ENCODE results near the gene SLC17A9. TPM values are rescaled to one million over a fixed set of nuclear protein-coding genes. Genes with fewer than 3 reads are reported as not detected.

SLC17A9 gene
- total RNA-seq, 1 donor from 2014 or later, result 9.4 TPM

DNA sequence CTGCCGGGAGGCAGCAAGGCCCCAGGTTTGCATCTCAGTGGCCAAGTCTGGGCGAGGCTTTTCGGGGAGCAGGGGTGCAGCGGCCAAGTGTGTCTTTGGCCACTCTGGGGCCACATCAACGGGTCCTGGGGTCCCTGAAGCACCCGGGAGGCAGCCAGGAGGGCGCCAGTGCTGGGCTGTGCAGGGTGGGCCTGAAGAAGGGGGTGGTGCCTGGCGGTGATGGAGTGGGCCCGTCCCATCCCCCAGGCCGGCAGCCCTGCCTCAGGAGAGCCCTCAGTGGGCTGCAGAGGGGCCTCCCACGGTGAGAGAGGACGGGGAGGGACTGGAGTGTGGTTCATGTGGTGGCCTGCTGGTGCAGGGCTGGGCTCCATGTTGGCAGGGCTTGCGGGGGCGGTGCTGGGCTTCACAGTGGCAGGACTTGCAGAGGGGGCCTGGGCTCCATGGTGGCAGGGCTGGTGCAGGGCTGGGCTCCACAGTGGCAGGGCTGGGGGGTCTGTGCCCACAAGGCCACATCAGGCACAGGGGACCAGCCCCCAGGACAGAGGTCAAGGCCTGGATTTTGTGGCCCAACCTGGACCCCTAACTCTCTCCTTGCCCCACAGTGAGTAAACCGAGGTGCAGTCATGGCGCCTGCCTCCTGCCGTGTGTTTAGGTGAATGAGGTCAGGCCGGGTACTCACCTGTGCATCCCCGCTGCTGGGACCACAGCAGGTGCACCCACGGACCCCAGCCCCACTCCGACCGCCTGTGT is 64.7 kb downstream of the SLC17A9 start:
- DNase-seq (ENCODE audit: low read depth, low spot score), result no peak

DNA sequence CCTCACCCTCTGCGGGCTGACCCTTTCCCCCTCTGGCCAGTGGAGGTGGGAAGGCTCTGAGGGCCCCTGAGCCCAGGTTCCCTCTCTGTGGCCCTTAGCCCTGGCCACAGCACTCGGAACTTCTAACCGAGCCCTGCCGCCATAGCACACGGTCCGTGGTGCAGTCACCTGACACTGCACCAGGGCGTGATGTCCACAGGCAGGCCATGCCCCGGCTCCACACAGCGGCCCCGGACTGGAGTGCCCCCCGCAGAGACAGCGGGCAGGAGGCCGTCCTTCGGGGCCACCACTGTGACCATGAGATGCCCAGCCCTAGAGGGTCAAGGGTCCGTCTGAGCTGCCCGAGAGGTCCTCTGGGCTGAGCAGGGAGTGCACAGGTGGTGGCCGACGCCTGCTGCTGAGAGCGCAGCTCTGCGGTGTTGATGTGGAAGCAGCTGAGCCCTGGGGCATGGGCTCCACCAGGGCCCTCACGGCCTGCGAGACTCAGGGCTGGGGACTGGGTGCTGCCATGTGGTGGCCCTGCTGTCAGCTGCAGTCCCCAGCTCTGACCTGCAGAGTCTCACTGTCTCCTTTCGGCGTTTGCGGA is 65.4 kb downstream of the SLC17A9 start:
- DNase-seq (ENCODE audit: low read depth, low spot score), result no peak

Other genes starting within 250 kb of the SLC17A9 start
- gene NTSR1, start 243.9 kb upstream of the SLC17A9 start, total RNA-seq, result 1.8 and 2.2 TPM in 2 replicates
- 28.9 and 29.8 TPM in 2 replicates for gene MRGBP, start 156.2 kb upstream of the SLC17A9 start, total RNA-seq
- gene OGFR, start 147.9 kb upstream of the SLC17A9 start, total RNA-seq, result 39.5 and 40.9 TPM in 2 replicates
- 0.04 and 0.20 TPM in 2 replicates for gene COL9A3, start 135.7 kb upstream of the SLC17A9 start, total RNA-seq
- 10.6 and 15.6 TPM in 2 replicates for gene TCFL5, start 90.9 kb upstream of the SLC17A9 start, total RNA-seq
- gene DIDO1, start 26.2 kb upstream of the SLC17A9 start, total RNA-seq, result 33.2 and 41.4 TPM in 2 replicates
- gene GID8, start 14.6 kb upstream of the SLC17A9 start, total RNA-seq, result 43.8 and 52.9 TPM in 2 replicates
- not detected in 2 replicates for gene BHLHE23, start 54.3 kb downstream of the SLC17A9 start, total RNA-seq

All from pulmonary artery endothelial cell (primary cell).